MCF 10A (cell line): Measurements from ENCODE around the gene FASTK. TPM values are rescaled to one million over a fixed set of nuclear protein-coding genes. Genes with fewer than 3 reads are reported as not detected.
"Not testable (repeated sequence)": the region's sequence is repeated elsewhere in the genome, so short reads cannot be mapped to it uniquely, and the experiment has no call there.

ENCODE experiments used
- BruUV-seq: library from RNA; stranded (reverse); fragments of 400-500 nt; replicated peaks from 2 replicates; lab custom pipeline; 2021; lab: Mats Ljungman, UMichigan
- CTCF ChIA-PET: fragments of 300-600 bp; sonication (Branson Sonifier 250); formaldehyde crosslinking; extraction: SDS; loops from one replicate; lab custom pipeline; 2021; ENCODE audit warnings: antibody characterized with exemption, inconsistent platforms; lab: Yijun Ruan, JAX
- POLR2A ChIA-PET: fragments of 300-600, 350-650 bp; sonication (Branson Sonifier 250); formaldehyde crosslinking; extraction: SDS; loops from one replicate; lab custom pipeline; 2020; ENCODE audit warnings: antibody characterized with exemption, inconsistent platforms; lab: Yijun Ruan, JAX
- DNase-seq: peaks from one replicate; pipeline ENCODE4 v3.0.0-alpha.2; 2018; ENCODE audit not compliant: unreplicated experiment
- H3K27ac Mint-ChIP-seq: one replicate; pipeline ENCODE4 v1.8.0; 2022; ENCODE audit warnings: mild to moderate bottlenecking, low read depth, mixed read lengths; ENCODE audit not compliant: unreplicated experiment
- H3K27me3 Mint-ChIP-seq: one replicate; pipeline ENCODE4 v1.8.0; 2022; ENCODE audit warnings: mixed read lengths; ENCODE audit not compliant: insufficient read depth, unreplicated experiment
- H3K36me3 Mint-ChIP-seq: one replicate; pipeline ENCODE4 v1.8.0; 2022; ENCODE audit warnings: mild to moderate bottlenecking, moderate library complexity, mixed read lengths; ENCODE audit not compliant: insufficient read depth, unreplicated experiment
- H3K4me1 Mint-ChIP-seq: one replicate; pipeline ENCODE4 v1.8.0; 2022; ENCODE audit warnings: mixed read lengths; ENCODE audit not compliant: insufficient read depth, unreplicated experiment
- H3K4me3 Mint-ChIP-seq: one replicate; pipeline ENCODE4 v1.8.0; 2022; ENCODE audit warnings: mild to moderate bottlenecking, moderate library complexity, mixed read lengths; ENCODE audit not compliant: unreplicated experiment
- H3K9me3 Mint-ChIP-seq: one replicate; pipeline ENCODE4 v1.8.0; 2022; ENCODE audit warnings: mixed read lengths; ENCODE audit not compliant: unreplicated experiment
- intact Hi-C: fragments of 100-400 bp; cut with micrococcal nuclease; formaldehyde crosslinking; loops from 2 replicates; pipeline ENCODE4 v1.14.1; 2022
- total RNA-seq: library from RNA; stranded (reverse); gene quantifications from 2 replicates; pipeline ENCODE4 v1.2.3, GENCODE V29; 2022
- TF ChIP-seq, protein P1 (sequence below): fragments of 200-600 bp; IDR thresholded peaks from one replicate; pipeline ENCODE4 v1.8.0; 2022; ENCODE audit warnings: antibody characterized with exemption, mild to moderate bottlenecking; ENCODE audit not compliant: unreplicated experiment

The FASTK gene
- total RNA-seq, 1 experiment from 2014 or later, result 79.3 TPM

DNA sequence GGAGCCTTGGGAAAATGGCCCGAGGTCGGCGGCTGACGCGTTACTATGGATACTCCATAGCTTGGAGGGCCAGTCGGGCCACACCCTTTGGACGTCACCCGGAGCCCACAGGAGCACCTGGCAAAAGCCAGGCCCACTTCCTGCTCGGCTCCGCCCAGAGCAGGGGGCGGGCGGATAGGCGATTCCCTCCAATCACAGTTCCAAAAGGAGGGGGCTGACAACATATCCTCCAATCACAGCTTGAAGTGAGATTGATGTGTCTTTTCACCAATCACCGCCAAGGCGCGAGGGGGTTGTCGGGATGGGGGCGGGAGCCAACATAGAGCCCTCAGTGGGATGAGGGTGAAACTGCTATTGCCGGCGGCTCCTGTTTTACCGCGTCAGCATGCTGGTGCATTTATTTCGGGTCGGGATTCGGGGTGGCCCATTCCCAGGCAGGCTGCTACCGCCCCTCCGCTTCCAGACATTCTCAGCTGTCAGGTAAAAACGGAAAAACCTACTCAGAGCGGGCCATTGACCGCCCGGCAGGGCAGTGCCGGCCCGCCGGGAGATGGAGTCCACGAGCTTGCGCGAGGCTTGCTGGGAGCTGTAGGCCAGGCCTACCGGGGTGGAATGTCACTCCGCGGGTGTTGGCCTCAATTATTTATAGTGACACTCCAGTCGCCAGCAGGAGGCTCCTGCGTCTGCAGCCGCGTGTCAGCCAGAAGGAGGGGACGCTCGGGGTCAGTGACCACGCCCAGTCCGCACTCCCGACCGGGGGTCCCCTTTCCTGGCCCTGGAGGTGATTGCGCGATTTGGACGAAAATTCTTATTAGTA, 52.3 kb downstream of the FASTK start, which contains the start of gene ABCB8:
Gene ABCB8, plus strand, starts transcription at position 320 of the 817 bp plus-strand sequence. Its CDS starts 66 bp downstream, at position 386.
- Mint-ChIP-seq H3K4me1 (peaks cover 29% of the 10 kb centered on the region), H3K27ac (peak within 1 kb of the TSS; percentile 100), H3K36me3 (peaks cover 18% of the 10 kb centered on the region), H3K4me3 (peak within 1 kb of the TSS; percentile 97), H3K27me3 (no peaks in the 10 kb centered on the region), H3K9me3 (no peaks in the 10 kb centered on the region)
- DNase-seq, result peak; percentile 99
- TF ChIP-seq, protein P1, sequence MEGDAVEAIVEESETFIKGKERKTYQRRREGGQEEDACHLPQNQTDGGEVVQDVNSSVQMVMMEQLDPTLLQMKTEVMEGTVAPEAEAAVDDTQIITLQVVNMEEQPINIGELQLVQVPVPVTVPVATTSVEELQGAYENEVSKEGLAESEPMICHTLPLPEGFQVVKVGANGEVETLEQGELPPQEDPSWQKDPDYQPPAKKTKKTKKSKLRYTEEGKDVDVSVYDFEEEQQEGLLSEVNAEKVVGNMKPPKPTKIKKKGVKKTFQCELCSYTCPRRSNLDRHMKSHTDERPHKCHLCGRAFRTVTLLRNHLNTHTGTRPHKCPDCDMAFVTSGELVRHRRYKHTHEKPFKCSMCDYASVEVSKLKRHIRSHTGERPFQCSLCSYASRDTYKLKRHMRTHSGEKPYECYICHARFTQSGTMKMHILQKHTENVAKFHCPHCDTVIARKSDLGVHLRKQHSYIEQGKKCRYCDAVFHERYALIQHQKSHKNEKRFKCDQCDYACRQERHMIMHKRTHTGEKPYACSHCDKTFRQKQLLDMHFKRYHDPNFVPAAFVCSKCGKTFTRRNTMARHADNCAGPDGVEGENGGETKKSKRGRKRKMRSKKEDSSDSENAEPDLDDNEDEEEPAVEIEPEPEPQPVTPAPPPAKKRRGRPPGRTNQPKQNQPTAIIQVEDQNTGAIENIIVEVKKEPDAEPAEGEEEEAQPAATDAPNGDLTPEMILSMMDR, result peak; percentile 37
- TSS peak; percentile 78 for BruUV-seq
- POLR2A ChIA-PET, result interaction anchor here (0.6 to 2.6 kb wide), 19 partner anchors 9 to 1833 kb away, joined by 3 to 42 read pairs (median 4); partner anchors contain the start of genes AGAP3, ASIC3, CDK5 and FASTK
- CTCF ChIA-PET, result interaction anchor here (0.6 to 2.7 kb wide), 19 partner anchors 10 to 1345 kb away, joined by 3 to 12 read pairs (median 3); no protein-coding TSS in a partner anchor
- intact Hi-C loops, result loop anchor here (1.0 to 2.0 kb wide), 4 partner anchors 30 to 83 kb away; partner anchors contain the start of gene FASTK

DNA sequence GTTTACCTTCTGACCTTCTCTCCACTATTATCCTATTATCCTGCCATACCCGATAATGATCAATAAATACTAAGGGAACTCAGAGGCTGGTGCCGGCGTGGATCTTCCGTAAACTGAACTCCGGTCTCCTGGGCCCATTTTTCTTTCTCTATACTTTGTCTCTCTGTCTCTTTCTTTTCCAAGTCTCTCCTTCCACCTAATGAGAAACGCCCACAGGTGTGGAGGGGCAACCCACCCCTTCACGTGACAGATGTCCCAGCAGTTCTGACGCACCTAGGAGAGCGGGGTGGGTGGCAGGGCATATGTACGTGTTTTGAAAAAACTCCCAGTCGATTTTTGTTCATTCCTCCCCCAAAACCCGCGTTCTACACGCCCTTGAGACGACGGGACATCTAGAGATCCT, 52.9 kb downstream of the FASTK start:
- Mint-ChIP-seq H3K4me1 (peaks cover 29% of the 10 kb centered on the region), H3K36me3 (peaks cover 18% of the 10 kb centered on the region), H3K27ac (peak overlapping the region; percentile 100), H3K4me3 (peak overlapping the region; percentile 97)
- not testable (repeated sequence) for H3K9me3 Mint-ChIP-seq, H3K27me3 Mint-ChIP-seq, DNase-seq
- BruUV-seq, result TSS peak; percentile 96
- intact Hi-C loops, result loop anchor here (1.0 to 2.0 kb wide), 4 partner anchors 31 to 84 kb away; partner anchors contain the start of gene FASTK
- ChIA-PET CTCF (interaction anchor here (0.6 to 1.3 kb wide), 14 partner anchors 9 to 1345 kb away, joined by 3 to 9 read pairs (median 3); no protein-coding TSS in a partner anchor), POLR2A (interaction anchor here (0.6 to 2.6 kb wide), 16 partner anchors 9 to 1833 kb away, joined by 3 to 42 read pairs (median 5); partner anchors contain the start of genes AGAP3, ASIC3, CDK5 and FASTK)

DNA sequence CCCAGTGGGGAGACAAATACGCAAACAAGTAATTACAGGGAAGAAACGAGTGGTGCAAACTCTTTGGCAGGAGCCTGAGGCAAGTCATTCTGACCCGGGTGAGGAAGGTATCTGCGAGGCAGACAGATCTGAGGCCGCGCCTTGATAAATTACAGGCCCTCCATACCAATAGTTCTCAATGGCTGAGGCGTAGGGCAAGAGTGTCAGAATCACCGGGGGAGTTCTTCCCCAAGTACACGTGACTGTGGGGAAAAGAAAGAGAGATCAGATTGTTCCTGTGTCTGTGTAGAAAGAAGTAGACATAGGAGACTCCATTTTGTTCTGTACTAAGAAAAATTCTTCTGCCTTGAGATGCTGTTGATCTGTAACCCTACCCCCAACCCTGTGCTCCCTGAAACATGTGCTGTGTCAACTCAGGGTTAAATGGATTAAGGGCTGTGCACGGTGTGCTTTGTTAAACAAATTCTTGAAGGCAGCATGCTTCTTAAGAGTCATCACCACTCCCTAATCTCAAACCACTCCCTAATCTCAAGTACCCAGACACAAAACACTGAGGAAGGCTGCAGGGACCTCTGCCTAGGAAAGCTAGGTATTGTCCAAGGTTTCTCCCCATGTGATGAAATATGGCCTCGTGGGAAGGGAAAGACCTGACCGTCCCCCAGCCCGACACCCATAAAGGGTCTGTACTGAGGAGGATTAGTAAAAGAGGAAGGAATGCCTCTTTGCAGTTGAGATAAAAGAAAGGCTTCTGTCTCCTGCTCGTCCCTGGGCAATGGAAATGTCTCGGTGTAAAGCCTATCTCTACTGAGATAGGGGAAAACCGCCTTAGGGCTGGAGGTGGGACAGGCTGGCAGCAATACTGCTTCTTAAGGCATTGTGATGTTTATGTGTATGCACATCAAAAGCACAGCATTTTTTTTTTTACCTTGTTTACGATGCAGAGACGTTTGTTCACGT, 53.6 kb downstream of the FASTK start:
- H3K36me3 Mint-ChIP-seq, result peaks cover 15% of the 10 kb centered on the region
- ChIA-PET POLR2A (interaction anchor here (0.6 to 2.6 kb wide), 8 partner anchors 12 to 101 kb away, joined by 3 to 42 read pairs (median 12); partner anchors contain the start of genes CDK5, FASTK and SLC4A2), CTCF (interaction anchor here (0.6 to 1.3 kb wide), 8 partner anchors 9 to 255 kb away, joined by 3 to 9 read pairs (median 3); no protein-coding TSS in a partner anchor)
- peaks cover 29% of the 10 kb centered on the region for H3K4me1 Mint-ChIP-seq
- intact Hi-C loops, BruUV-seq, H3K9me3 Mint-ChIP-seq, H3K27me3 Mint-ChIP-seq, DNase-seq: not testable (repeated sequence)
- H3K4me3 Mint-ChIP-seq, result peak overlapping the region; percentile 97
- peak overlapping the region; percentile 100 for H3K27ac Mint-ChIP-seq

Other genes starting within 250 kb of the FASTK start
- gene AOC1, start 228.3 kb downstream of the FASTK start, total RNA-seq, result 0.23 TPM in 1 of 2 replicates, not detected in the other
- gene KCNH2, start 102.5 kb downstream of the FASTK start, total RNA-seq, result 0.09 TPM in 1 of 2 replicates, not detected in the other
- gene NOS3, start 89.8 kb downstream of the FASTK start, total RNA-seq, result 0.20 and 0.30 TPM in 2 replicates
- 0.12 and 0.29 TPM in 2 replicates for gene ATG9B, start 56.3 kb downstream of the FASTK start, total RNA-seq
- gene ABCB8, start 52.4 kb downstream of the FASTK start, total RNA-seq, result 73.4 and 76.1 TPM in 2 replicates
- gene ASIC3, start 32.3 kb downstream of the FASTK start, total RNA-seq, result 3.9 and 8.8 TPM in 2 replicates
- gene CDK5, start 22.9 kb downstream of the FASTK start, total RNA-seq, result 11.8 and 12.2 TPM in 2 replicates
- gene SLC4A2, start 21.2 kb downstream of the FASTK start, total RNA-seq, result 112 and 114 TPM in 2 replicates
- gene TMUB1, start 2.7 kb upstream of the FASTK start, total RNA-seq, result 25.7 and 30.1 TPM in 2 replicates
- 95.6 and 138 TPM in 2 replicates for gene AGAP3, start 5.7 kb upstream of the FASTK start, total RNA-seq
- gene GBX1, start 86.9 kb upstream of the FASTK start, total RNA-seq, result not detected in 2 replicates
- gene ASB10, start 106.4 kb upstream of the FASTK start, total RNA-seq, result not detected in 2 replicates
- gene H2BK1, start 129.7 kb upstream of the FASTK start, total RNA-seq, result not detected in 2 replicates
- gene ABCF2, start 146.4 kb upstream of the FASTK start, total RNA-seq, result 47.3 and 72.4 TPM in 2 replicates
- gene CHPF2, start 151.7 kb upstream of the FASTK start, total RNA-seq, result 28.2 and 33.8 TPM in 2 replicates
- gene SMARCD3, start 167.9 kb upstream of the FASTK start, total RNA-seq, result 3.8 and 5.3 TPM in 2 replicates